ENCODE data around the gene ZDHHC13.

Gene ZDHHC13

GRCh38 chr11:19087658-19088057 is 29.3 kb upstream of the ZDHHC13 start:
- Histone ChIP-seq H3K36me3 (ENCODE audit: insufficient read depth, low read length) (no peaks in the 10 kb centered on the region), H3K4me1 (ENCODE audit: insufficient read depth, low read length) (no peaks in the 10 kb centered on the region), H3K9me3 (ENCODE audit: low read length) (peaks cover 1% of the 10 kb centered on the region), H2AFZ (ENCODE audit: low read depth, low read length) (no peak overlapping the region), H3K4me3 (ENCODE audit: low read length) (no peak overlapping the region), H3K27me3 (ENCODE audit: insufficient read depth, low read length) (peaks cover 22% of the 10 kb centered on the region)

- H3K4me1 ChIP-seq (ENCODE audit: insufficient read depth, low read length): no peaks in the 10 kb centered on the region
- peaks cover 12% of the 10 kb centered on the region for H3K27me3 ChIP-seq (ENCODE audit: insufficient read depth, low read length)
- no peak overlapping the region for H2AFZ ChIP-seq (ENCODE audit: low read depth, low read length)
- peaks cover 1% of the 10 kb centered on the region for H3K9me3 ChIP-seq (ENCODE audit: low read length)
- H3K36me3 ChIP-seq (ENCODE audit: insufficient read depth, low read length): no peaks in the 10 kb centered on the region
- no peak overlapping the region for H3K4me3 ChIP-seq (ENCODE audit: low read length)
These were observed 28.2 kb upstream of the ZDHHC13 start for GRCh38 chr11:19088791-19089190.

- peaks cover 12% of the 10 kb centered on the region for H3K27me3 ChIP-seq (ENCODE audit: insufficient read depth, low read length)
- no peak overlapping the region for H2AFZ ChIP-seq (ENCODE audit: low read depth, low read length)
- H3K4me3 ChIP-seq (ENCODE audit: low read length): no peak overlapping the region
- H3K9me3 ChIP-seq (ENCODE audit: low read length): peaks cover 1% of the 10 kb centered on the region
- H3K36me3 ChIP-seq (ENCODE audit: insufficient read depth, low read length): no peaks in the 10 kb centered on the region
- no peaks in the 10 kb centered on the region for H3K4me1 ChIP-seq (ENCODE audit: insufficient read depth, low read length)
These were observed 27.5 kb upstream of the ZDHHC13 start for GRCh38 chr11:19089421-19089820.

GRCh38 chr11:19091366-19091765 is 25.6 kb upstream of the ZDHHC13 start:
- Histone ChIP-seq H3K4me3 (ENCODE audit: low read length) (no peak overlapping the region), H3K27me3 (ENCODE audit: insufficient read depth, low read length) (peaks cover 12% of the 10 kb centered on the region), H3K9me3 (ENCODE audit: low read length) (peaks cover 1% of the 10 kb centered on the region), H3K36me3 (ENCODE audit: insufficient read depth, low read length) (no peaks in the 10 kb centered on the region), H2AFZ (ENCODE audit: low read depth, low read length) (no peak overlapping the region), H3K4me1 (ENCODE audit: insufficient read depth, low read length) (no peaks in the 10 kb centered on the region)

- Histone ChIP-seq H3K4me3 (ENCODE audit: low read length) (no peak overlapping the region), H3K4me1 (ENCODE audit: insufficient read depth, low read length) (no peaks in the 10 kb centered on the region), H3K27me3 (ENCODE audit: insufficient read depth, low read length) (peaks cover 21% of the 10 kb centered on the region), H2AFZ (ENCODE audit: low read depth, low read length) (no peak overlapping the region), H3K36me3 (ENCODE audit: insufficient read depth, low read length) (no peaks in the 10 kb centered on the region), H3K9me3 (ENCODE audit: low read length) (peaks cover 1% of the 10 kb centered on the region)
These were observed 24.6 kb upstream of the ZDHHC13 start for GRCh38 chr11:19092342-19092741.

- H3K4me3 ChIP-seq (ENCODE audit: low read length): no peak overlapping the region
- no peak overlapping the region for H2AFZ ChIP-seq (ENCODE audit: low read depth, low read length)
- peaks cover 1% of the 10 kb centered on the region for H3K9me3 ChIP-seq (ENCODE audit: low read length)
- no peaks in the 10 kb centered on the region for H3K36me3 ChIP-seq (ENCODE audit: insufficient read depth, low read length)
- peaks cover 20% of the 10 kb centered on the region for H3K27me3 ChIP-seq (ENCODE audit: insufficient read depth, low read length)
- H3K4me1 ChIP-seq (ENCODE audit: insufficient read depth, low read length): no peaks in the 10 kb centered on the region
These were observed 24.1 kb upstream of the ZDHHC13 start for GRCh38 chr11:19092850-19093249.

- Histone ChIP-seq H3K27me3 (ENCODE audit: insufficient read depth, low read length) (peaks cover 19% of the 10 kb centered on the region), H3K4me3 (ENCODE audit: low read length) (no peak overlapping the region), H3K9me3 (ENCODE audit: low read length) (peaks cover 1% of the 10 kb centered on the region), H2AFZ (ENCODE audit: low read depth, low read length) (no peak overlapping the region), H3K4me1 (ENCODE audit: insufficient read depth, low read length) (no peaks in the 10 kb centered on the region), H3K36me3 (ENCODE audit: insufficient read depth, low read length) (no peaks in the 10 kb centered on the region)
These were observed 23.0 kb upstream of the ZDHHC13 start for GRCh38 chr11:19093976-19094375.

- Histone ChIP-seq H3K4me3 (ENCODE audit: low read length) (no peak overlapping the region), H2AFZ (ENCODE audit: low read depth, low read length) (no peak overlapping the region), H3K27me3 (ENCODE audit: insufficient read depth, low read length) (peaks cover 16% of the 10 kb centered on the region), H3K36me3 (ENCODE audit: insufficient read depth, low read length) (no peaks in the 10 kb centered on the region), H3K4me1 (ENCODE audit: insufficient read depth, low read length) (no peaks in the 10 kb centered on the region), H3K9me3 (ENCODE audit: low read length) (no peaks in the 10 kb centered on the region)
These were observed 22.1 kb upstream of the ZDHHC13 start for GRCh38 chr11:19094859-19095258.

- peaks cover 16% of the 10 kb centered on the region for H3K27me3 ChIP-seq (ENCODE audit: insufficient read depth, low read length)
- no peaks in the 10 kb centered on the region for H3K9me3 ChIP-seq (ENCODE audit: low read length)
- H3K4me3 ChIP-seq (ENCODE audit: low read length): no peak overlapping the region
- no peaks in the 10 kb centered on the region for H3K4me1 ChIP-seq (ENCODE audit: insufficient read depth, low read length)
- H2AFZ ChIP-seq (ENCODE audit: low read depth, low read length): no peak overlapping the region
- H3K36me3 ChIP-seq (ENCODE audit: insufficient read depth, low read length): no peaks in the 10 kb centered on the region
These were observed 17.9 kb upstream of the ZDHHC13 start for GRCh38 chr11:19099093-19099492.

GRCh38 chr11:19100885-19101284 is 16.1 kb upstream of the ZDHHC13 start:
- no peak overlapping the region for H2AFZ ChIP-seq (ENCODE audit: low read depth, low read length)
- H3K36me3 ChIP-seq (ENCODE audit: insufficient read depth, low read length): no peaks in the 10 kb centered on the region
- H3K4me3 ChIP-seq (ENCODE audit: low read length): no peak overlapping the region
- peaks cover 16% of the 10 kb centered on the region for H3K27me3 ChIP-seq (ENCODE audit: insufficient read depth, low read length)
- no peaks in the 10 kb centered on the region for H3K9me3 ChIP-seq (ENCODE audit: low read length)
- no peaks in the 10 kb centered on the region for H3K4me1 ChIP-seq (ENCODE audit: insufficient read depth, low read length)

- H3K4me3 ChIP-seq (ENCODE audit: low read length): no peak overlapping the region
- peaks cover 10% of the 10 kb centered on the region for H3K27me3 ChIP-seq (ENCODE audit: insufficient read depth, low read length)
- H3K36me3 ChIP-seq (ENCODE audit: insufficient read depth, low read length): no peaks in the 10 kb centered on the region
- H2AFZ ChIP-seq (ENCODE audit: low read depth, low read length): no peak overlapping the region
- no peaks in the 10 kb centered on the region for H3K9me3 ChIP-seq (ENCODE audit: low read length)
- no peaks in the 10 kb centered on the region for H3K4me1 ChIP-seq (ENCODE audit: insufficient read depth, low read length)
These were observed 15.0 kb upstream of the ZDHHC13 start for GRCh38 chr11:19101796-19102520.

GRCh38 chr11:19102521-19102900 is 14.5 kb upstream of the ZDHHC13 start:
- Histone ChIP-seq H3K4me3 (ENCODE audit: low read length) (no peak overlapping the region), H3K9me3 (ENCODE audit: low read length) (no peaks in the 10 kb centered on the region), H2AFZ (ENCODE audit: low read depth, low read length) (no peak overlapping the region), H3K36me3 (ENCODE audit: insufficient read depth, low read length) (no peaks in the 10 kb centered on the region), H3K4me1 (ENCODE audit: insufficient read depth, low read length) (no peaks in the 10 kb centered on the region), H3K27me3 (ENCODE audit: insufficient read depth, low read length) (peaks cover 6% of the 10 kb centered on the region)

GRCh38 chr11:19105011-19105410 is 12.0 kb upstream of the ZDHHC13 start:
- Histone ChIP-seq H3K9me3 (ENCODE audit: low read length) (no peaks in the 10 kb centered on the region), H3K4me1 (ENCODE audit: insufficient read depth, low read length) (no peaks in the 10 kb centered on the region), H2AFZ (ENCODE audit: low read depth, low read length) (no peak overlapping the region), H3K27me3 (ENCODE audit: insufficient read depth, low read length) (peaks cover 16% of the 10 kb centered on the region), H3K36me3 (ENCODE audit: insufficient read depth, low read length) (no peaks in the 10 kb centered on the region), H3K4me3 (ENCODE audit: low read length) (no peak overlapping the region)

- Histone ChIP-seq H3K36me3 (ENCODE audit: insufficient read depth, low read length) (no peaks in the 10 kb centered on the region), H3K27me3 (ENCODE audit: insufficient read depth, low read length) (peaks cover 18% of the 10 kb centered on the region), H2AFZ (ENCODE audit: low read depth, low read length) (no peak overlapping the region), H3K9me3 (ENCODE audit: low read length) (no peaks in the 10 kb centered on the region), H3K4me1 (ENCODE audit: insufficient read depth, low read length) (no peaks in the 10 kb centered on the region), H3K4me3 (ENCODE audit: low read length) (no peak overlapping the region)
These were observed 9.8 kb upstream of the ZDHHC13 start for GRCh38 chr11:19107125-19107524.
